ENCODE measurements around the gene NSF.

Gene NSF

DNA sequence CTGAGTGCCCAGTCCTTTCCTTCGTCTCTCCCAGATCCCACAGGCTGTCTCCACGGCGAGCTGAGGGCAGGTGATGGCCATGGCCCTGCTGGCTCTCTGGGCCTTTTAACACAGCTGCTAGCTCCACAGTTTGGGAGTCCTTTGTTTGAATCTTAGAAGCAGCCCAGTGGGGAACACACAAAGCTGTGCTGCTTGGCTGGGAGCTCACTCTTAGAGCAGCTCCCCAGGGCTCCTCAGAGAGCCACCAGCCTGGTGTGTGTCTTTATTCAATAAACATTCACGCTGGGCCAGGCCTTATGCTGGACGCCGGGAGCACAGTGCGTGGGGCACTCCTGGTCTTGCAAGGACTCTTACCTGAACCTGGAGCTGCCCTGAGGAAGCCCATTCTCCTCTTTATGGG lies 198.3 kb downstream of the NSF start:
- no peak for DNase-seq (ENCODE audit: low read depth in 1 of 2, low spot score in 1 of 2)
- H3K27ac ChIP-seq (replicated peaks): no peak overlapping the region
- peaks cover 6% of the 10 kb centered on the region for H3K27me3 ChIP-seq (ENCODE audit: insufficient read depth, poor library complexity, severe bottlenecking)
- no peak overlapping the region for H3K4me3 ChIP-seq (replicated peaks; ENCODE audit: insufficient read depth, low read length)
- TF ChIP-seq, protein P1, sequence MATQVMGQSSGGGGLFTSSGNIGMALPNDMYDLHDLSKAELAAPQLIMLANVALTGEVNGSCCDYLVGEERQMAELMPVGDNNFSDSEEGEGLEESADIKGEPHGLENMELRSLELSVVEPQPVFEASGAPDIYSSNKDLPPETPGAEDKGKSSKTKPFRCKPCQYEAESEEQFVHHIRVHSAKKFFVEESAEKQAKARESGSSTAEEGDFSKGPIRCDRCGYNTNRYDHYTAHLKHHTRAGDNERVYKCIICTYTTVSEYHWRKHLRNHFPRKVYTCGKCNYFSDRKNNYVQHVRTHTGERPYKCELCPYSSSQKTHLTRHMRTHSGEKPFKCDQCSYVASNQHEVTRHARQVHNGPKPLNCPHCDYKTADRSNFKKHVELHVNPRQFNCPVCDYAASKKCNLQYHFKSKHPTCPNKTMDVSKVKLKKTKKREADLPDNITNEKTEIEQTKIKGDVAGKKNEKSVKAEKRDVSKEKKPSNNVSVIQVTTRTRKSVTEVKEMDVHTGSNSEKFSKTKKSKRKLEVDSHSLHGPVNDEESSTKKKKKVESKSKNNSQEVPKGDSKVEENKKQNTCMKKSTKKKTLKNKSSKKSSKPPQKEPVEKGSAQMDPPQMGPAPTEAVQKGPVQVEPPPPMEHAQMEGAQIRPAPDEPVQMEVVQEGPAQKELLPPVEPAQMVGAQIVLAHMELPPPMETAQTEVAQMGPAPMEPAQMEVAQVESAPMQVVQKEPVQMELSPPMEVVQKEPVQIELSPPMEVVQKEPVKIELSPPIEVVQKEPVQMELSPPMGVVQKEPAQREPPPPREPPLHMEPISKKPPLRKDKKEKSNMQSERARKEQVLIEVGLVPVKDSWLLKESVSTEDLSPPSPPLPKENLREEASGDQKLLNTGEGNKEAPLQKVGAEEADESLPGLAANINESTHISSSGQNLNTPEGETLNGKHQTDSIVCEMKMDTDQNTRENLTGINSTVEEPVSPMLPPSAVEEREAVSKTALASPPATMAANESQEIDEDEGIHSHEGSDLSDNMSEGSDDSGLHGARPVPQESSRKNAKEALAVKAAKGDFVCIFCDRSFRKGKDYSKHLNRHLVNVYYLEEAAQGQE (IDR thresholded peaks at IDR 0.05; ENCODE audit: insufficient replicate concordance, low read depth): no peak
- no peak for TF ChIP-seq POLR2AphosphoS5 (IDR thresholded peaks at IDR 0.05; ENCODE audit: low read depth)
- TF ChIP-seq, protein P2, sequence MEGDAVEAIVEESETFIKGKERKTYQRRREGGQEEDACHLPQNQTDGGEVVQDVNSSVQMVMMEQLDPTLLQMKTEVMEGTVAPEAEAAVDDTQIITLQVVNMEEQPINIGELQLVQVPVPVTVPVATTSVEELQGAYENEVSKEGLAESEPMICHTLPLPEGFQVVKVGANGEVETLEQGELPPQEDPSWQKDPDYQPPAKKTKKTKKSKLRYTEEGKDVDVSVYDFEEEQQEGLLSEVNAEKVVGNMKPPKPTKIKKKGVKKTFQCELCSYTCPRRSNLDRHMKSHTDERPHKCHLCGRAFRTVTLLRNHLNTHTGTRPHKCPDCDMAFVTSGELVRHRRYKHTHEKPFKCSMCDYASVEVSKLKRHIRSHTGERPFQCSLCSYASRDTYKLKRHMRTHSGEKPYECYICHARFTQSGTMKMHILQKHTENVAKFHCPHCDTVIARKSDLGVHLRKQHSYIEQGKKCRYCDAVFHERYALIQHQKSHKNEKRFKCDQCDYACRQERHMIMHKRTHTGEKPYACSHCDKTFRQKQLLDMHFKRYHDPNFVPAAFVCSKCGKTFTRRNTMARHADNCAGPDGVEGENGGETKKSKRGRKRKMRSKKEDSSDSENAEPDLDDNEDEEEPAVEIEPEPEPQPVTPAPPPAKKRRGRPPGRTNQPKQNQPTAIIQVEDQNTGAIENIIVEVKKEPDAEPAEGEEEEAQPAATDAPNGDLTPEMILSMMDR (IDR thresholded peaks at IDR 0.05; ENCODE audit: insufficient read depth, low read length): no peak
- no peak for TF ChIP-seq GABPA (IDR thresholded peaks at IDR 0.05; ENCODE audit: low read depth)
- no peak for TF ChIP-seq SPI1 (IDR thresholded peaks at IDR 0.05; ENCODE audit: borderline replicate concordance, low read depth)

DNA sequence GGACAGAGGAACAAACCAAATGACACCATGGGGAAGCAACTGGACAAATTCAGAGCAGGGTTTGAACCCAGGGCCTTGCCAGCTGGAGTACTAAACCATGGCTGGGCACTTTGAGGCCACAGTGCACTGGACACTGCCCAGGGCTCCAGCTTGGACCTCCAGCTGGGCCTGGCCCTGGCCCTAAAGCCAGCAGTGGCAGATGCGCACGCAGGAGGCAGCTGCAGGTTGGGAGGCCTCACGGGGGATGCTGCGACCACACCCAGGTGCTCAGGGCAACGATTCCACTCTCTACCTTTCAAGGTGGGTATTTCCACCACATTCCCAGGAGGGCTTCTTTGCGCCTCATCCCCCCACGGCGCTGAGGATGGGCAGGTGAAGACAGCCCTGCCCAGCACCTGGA lies 199.1 kb downstream of the NSF start:
- TF ChIP-seq GABPA (IDR thresholded peaks at IDR 0.05; ENCODE audit: low read depth): no peak
- TF ChIP-seq, protein P2 (IDR thresholded peaks at IDR 0.05; ENCODE audit: insufficient read depth, low read length): no peak
- no peak for TF ChIP-seq POLR2AphosphoS5 (IDR thresholded peaks at IDR 0.05; ENCODE audit: low read depth)
- TF ChIP-seq SPI1 (IDR thresholded peaks at IDR 0.05; ENCODE audit: borderline replicate concordance, low read depth): no peak
- TF ChIP-seq, protein P1 (IDR thresholded peaks at IDR 0.05; ENCODE audit: insufficient replicate concordance, low read depth): no peak
- DNase-seq (ENCODE audit: low read depth in 1 of 2, low spot score in 1 of 2): no peak
- H3K27me3 ChIP-seq (ENCODE audit: insufficient read depth, poor library complexity, severe bottlenecking): peaks cover 6% of the 10 kb centered on the region
- H3K27ac ChIP-seq (replicated peaks): no peak overlapping the region
- H3K4me3 ChIP-seq (replicated peaks; ENCODE audit: insufficient read depth, low read length): no peak overlapping the region

DNA sequence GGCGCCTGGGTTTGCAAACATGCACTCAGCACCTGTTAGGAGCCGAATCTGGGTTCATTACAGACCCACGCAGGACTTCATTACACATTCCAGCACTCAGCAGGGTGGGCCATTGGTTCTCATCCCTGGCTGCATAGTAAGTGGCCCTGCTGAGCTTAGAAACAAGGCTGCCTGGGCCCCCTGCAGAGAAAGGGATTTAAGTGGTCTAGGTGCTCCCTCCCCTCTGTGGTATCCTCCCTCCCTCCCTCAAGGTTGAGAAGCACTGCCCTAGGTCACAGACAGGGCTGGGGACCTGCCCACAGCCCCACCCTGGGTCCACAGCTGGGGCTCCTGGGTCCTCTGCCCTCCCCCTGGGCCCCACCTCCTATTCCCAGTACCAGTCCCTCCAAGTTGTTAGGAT lies 199.7 kb downstream of the NSF start:
- TF ChIP-seq, protein P1 (IDR thresholded peaks at IDR 0.05; ENCODE audit: insufficient replicate concordance, low read depth): no peak
- TF ChIP-seq SPI1 (IDR thresholded peaks at IDR 0.05; ENCODE audit: borderline replicate concordance, low read depth) (no peak), POLR2AphosphoS5 (IDR thresholded peaks at IDR 0.05; ENCODE audit: low read depth) (no peak), GABPA (IDR thresholded peaks at IDR 0.05; ENCODE audit: low read depth) (no peak)
- TF ChIP-seq, protein P2 (IDR thresholded peaks at IDR 0.05; ENCODE audit: insufficient read depth, low read length): no peak
- no peak for DNase-seq (ENCODE audit: low read depth in 1 of 2, low spot score in 1 of 2)
- no peak overlapping the region for H3K4me3 ChIP-seq (replicated peaks; ENCODE audit: insufficient read depth, low read length)
- peaks cover 6% of the 10 kb centered on the region for H3K27me3 ChIP-seq (ENCODE audit: insufficient read depth, poor library complexity, severe bottlenecking)
- H3K27ac ChIP-seq (replicated peaks): no peak overlapping the region

Measured in HL-60 (cell line).